ENCODE measurements around the gene LRMDA. TPM values are rescaled to one million over a fixed set of nuclear protein-coding genes. Genes with fewer than 3 reads are reported as not detected.

LRMDA gene
- total RNA-seq, 6 donors from 2014 or later, result 12.8 to 185 (median 18.1) TPM

- 93 to 98% methylated on average over 3 to 7 of the region's 7 CpGs for WGBS, 2 donors
- DNase-seq, result no peak
Measured at GRCh38 chr10:75984067-75984466, 552.6 kb downstream of the LRMDA start.

DNA sequence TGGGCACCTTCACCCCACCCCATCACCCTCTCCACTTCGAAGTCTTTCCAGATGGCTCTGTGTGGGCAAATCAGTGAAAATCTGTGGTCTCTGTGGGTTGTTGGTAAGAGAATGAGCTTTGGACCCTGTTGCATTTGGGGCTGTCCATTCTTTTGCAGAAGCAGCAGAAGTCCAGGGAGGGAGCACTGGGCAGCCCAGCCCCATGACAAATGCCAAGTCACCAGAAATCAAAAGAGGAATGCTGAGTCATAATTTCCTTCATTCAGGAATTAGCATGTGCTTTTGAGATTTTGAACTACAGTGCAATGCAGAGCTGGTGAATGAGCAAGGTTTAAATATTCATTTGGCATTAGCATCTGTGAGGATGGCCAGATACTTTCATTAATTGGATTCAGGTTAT is 556.2 kb downstream of the LRMDA start:
- Histone ChIP-seq H3K36me3 (no peaks in the 10 kb centered on the region), H3K4me3 (no peak overlapping the region), H3K4me1 (no peaks in the 10 kb centered on the region), H3K27me3 (no peaks in the 10 kb centered on the region), H3K27ac (no peak overlapping the region), H3K9me3 (no peaks in the 10 kb centered on the region)
- TF ChIP-seq EP300 (IDR thresholded peaks at IDR 0.05), result no peak
- no peak for TF ChIP-seq POLR2AphosphoS5 (IDR thresholded peaks at IDR 0.05)
- TF ChIP-seq CTCF (IDR thresholded peaks at IDR 0.05), result no peak
- TF ChIP-seq POLR2A (IDR thresholded peaks at IDR 0.05), result no peak
- WGBS, 2 donors, result 73 to 79% methylated on average over 1 of the region's 1 CpG
- ATAC-seq (ENCODE audit: low FRiP score in 2 of 2), result no peak
- no peak for DNase-seq

More at GRCh38 chr10:75984067-75984466, 552.6 kb downstream of the LRMDA start:
- ATAC-seq (ENCODE audit: low FRiP score in 2 of 2), result no peak
- no peak overlapping the region for H3K4me3 ChIP-seq
- no peaks in the 10 kb centered on the region for H3K9me3 ChIP-seq
- no peaks in the 10 kb centered on the region for H3K4me1 ChIP-seq
- H3K27ac ChIP-seq, result no peak overlapping the region
- TF ChIP-seq EP300 (IDR thresholded peaks at IDR 0.05), result no peak
- TF ChIP-seq POLR2AphosphoS5 (IDR thresholded peaks at IDR 0.05), result no peak
- no peak for TF ChIP-seq CTCF (IDR thresholded peaks at IDR 0.05)
- H3K36me3 ChIP-seq, result no peaks in the 10 kb centered on the region
- no peaks in the 10 kb centered on the region for H3K27me3 ChIP-seq

DNA sequence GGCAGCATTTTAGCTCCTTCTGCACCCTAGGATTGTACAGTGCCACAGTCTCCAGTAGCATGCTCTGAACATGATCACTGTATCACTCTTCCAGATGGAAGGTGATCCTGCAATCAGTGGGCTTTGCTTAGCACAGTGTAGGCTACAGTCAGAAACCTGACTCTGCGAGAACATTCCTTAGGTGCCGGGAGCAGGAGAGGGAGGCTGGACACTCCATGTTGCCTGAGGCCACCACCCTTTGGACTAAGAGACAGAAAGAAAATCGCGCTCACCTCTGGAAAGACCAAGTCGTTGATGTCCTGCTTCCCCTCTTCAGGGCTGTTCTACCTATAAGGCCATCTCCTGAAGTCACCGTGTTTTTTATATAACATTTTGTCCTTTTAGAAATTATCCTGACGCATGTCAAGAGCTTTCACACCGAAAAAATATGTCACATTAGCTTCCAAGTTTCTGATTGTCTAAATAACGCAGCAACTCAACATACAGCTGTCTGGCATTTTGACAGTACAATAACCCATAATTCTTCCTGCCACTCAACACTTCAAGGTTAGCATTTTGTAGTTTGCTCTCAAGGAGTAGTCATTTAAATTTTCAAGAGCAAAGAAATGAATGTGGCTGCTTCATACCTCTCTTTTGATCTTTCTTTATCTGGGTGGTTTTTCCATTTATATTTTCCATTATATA is 563.1 kb downstream of the LRMDA start:
- H3K27me3 ChIP-seq, result no peaks in the 10 kb centered on the region
- H3K27ac ChIP-seq, result no peak overlapping the region
- TF ChIP-seq CTCF (IDR thresholded peaks at IDR 0.05), result no peak
- no peak for TF ChIP-seq EP300 (IDR thresholded peaks at IDR 0.05)
- TF ChIP-seq POLR2AphosphoS5 (IDR thresholded peaks at IDR 0.05), result no peak
- no peak for TF ChIP-seq POLR2A (IDR thresholded peaks at IDR 0.05)
- H3K4me3 ChIP-seq, result no peak overlapping the region
- H3K9me3 ChIP-seq, result no peaks in the 10 kb centered on the region
- H3K4me1 ChIP-seq, result no peaks in the 10 kb centered on the region
- H3K36me3 ChIP-seq, result no peaks in the 10 kb centered on the region
- 71 to 87% methylated on average over 9 of the region's 9 CpGs for WGBS, 2 donors
- DNase-seq (no peak), ATAC-seq (ENCODE audit: low FRiP score in 2 of 2) (no peak)

- no peaks in the 10 kb centered on the region for H3K4me1 ChIP-seq
- no peak for TF ChIP-seq POLR2AphosphoS5 (IDR thresholded peaks at IDR 0.05)
- no peak for TF ChIP-seq CTCF (IDR thresholded peaks at IDR 0.05)
- TF ChIP-seq EP300 (IDR thresholded peaks at IDR 0.05), result no peak
- WGBS, 2 donors, result 94 to 100% methylated on average over 1 of the region's 1 CpG
- H3K27me3 ChIP-seq, result no peaks in the 10 kb centered on the region
- ATAC-seq (ENCODE audit: low FRiP score in 2 of 2), result no peak
- H3K4me3 ChIP-seq, result no peak overlapping the region
- H3K36me3 ChIP-seq, result no peaks in the 10 kb centered on the region
- no peaks in the 10 kb centered on the region for H3K9me3 ChIP-seq
- no peak overlapping the region for H3K27ac ChIP-seq
- DNase-seq, result no peak
Measured at GRCh38 chr10:75995041-75995430, 563.6 kb downstream of the LRMDA start.

DNA sequence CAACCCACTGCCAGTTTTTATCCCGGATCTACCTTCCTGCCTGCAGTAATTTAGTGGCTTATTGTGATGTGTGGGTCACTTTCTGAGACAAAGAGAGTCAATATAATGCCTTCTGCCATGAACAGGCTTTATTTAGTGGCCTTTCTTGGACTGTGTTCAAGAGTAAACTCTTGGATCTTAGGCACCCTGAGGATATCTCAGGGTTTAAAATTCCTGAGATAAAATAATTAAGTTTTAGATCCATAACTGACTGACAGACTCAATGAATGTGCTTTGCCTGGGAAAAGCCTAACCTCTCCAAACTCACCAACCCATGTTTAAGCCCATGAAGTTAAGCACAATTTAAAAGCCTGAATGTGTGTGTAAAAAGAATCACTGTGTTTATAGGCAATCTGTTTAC is 564.3 kb downstream of the LRMDA start:
- ATAC-seq (ENCODE audit: low FRiP score in 2 of 2) (no peak), DNase-seq (no peak)
- no peaks in the 10 kb centered on the region for H3K4me1 ChIP-seq
- 63 to 66% methylated on average over 1 of the region's 1 CpG for WGBS, 2 donors
- H3K9me3 ChIP-seq, result no peaks in the 10 kb centered on the region
- H3K27ac ChIP-seq, result no peak overlapping the region
- no peak overlapping the region for H3K4me3 ChIP-seq
- TF ChIP-seq CTCF (IDR thresholded peaks at IDR 0.05) (no peak), POLR2A (IDR thresholded peaks at IDR 0.05) (no peak), EP300 (IDR thresholded peaks at IDR 0.05) (no peak), POLR2AphosphoS5 (IDR thresholded peaks at IDR 0.05) (no peak)
- no peaks in the 10 kb centered on the region for H3K36me3 ChIP-seq
- H3K27me3 ChIP-seq, result no peaks in the 10 kb centered on the region
